ENCODE measurements around the gene LBX1. TPM values are rescaled to one million over a fixed set of nuclear protein-coding genes. Genes with fewer than 3 reads are reported as not detected.

Gene LBX1
- polyA plus RNA-seq, 2 of the 4 experiments (the other 2 are of a cell fraction): not detected

DNA sequence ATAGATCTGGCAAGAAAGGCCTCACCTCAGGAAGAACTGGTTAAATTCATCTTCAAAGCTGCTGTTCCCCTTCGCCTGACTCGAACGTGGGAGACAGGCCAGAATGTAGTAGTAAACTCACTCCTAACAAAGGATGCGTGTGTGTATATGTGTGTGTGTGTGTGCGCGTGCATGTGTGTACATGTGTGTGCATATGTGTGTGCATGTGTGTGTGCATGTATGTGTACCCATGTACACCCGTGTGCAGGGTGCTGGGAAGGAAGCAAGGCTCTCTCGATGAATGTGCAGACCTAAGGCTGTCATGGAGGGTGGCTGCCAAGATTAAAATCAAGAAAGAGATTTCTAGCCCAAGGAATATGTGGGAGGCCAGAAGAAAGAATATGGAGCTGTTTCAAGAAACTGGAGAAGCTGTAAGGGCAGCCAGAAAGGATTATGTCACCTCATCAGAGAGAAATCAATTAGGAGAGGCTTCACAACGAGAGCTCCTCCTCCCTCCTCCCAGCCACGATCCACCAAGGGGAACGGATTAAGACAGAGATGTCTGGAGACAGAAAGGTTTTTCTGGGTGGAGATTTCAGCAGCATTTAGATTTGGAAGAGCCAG lies 34.0 kb upstream of the LBX1 start:
- peaks cover 7% of the 10 kb centered on the region for H3K9me3 ChIP-seq
- 64% methylated on average over 11 of the region's 11 CpGs for WGBS (ENCODE audit: missing lambda C conversion rate)
- no peaks in the 10 kb centered on the region for H3K4me1 ChIP-seq
- POLR2A ChIA-PET: no interaction called here
- CTCF ChIA-PET: interaction anchor here (0.5 to 27.7 kb wide), 7 partner anchors 11 to 621 kb away, joined by 3 to 206 read pairs (median 5); no protein-coding TSS in a partner anchor
- ATAC-seq (no peak), FAIRE-seq (no peak), DNase-seq (ENCODE audit: low read depth in 1 of 2, low spot score in 1 of 2) (no peak)
- TF ChIP-seq ZSCAN20 (CRISPR knock-in tag; IDR thresholded peaks at IDR 0.05): no peak
- TF ChIP-seq, protein P1, sequence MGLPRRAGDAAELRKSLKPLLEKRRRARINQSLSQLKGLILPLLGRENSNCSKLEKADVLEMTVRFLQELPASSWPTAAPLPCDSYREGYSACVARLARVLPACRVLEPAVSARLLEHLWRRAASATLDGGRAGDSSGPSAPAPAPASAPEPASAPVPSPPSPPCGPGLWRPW (IDR thresholded peaks at IDR 0.05): no peak
- no peak for TF ChIP-seq JUNB (IDR thresholded peaks at IDR 0.05)
- TF ChIP-seq MAFK (IDR thresholded peaks at IDR 0.05; ENCODE audit: partially characterized antibody): no peak
- TF ChIP-seq HOXB5 (CRISPR knock-in tag; IDR thresholded peaks at IDR 0.05): no peak
- TF ChIP-seq GATA3 (IDR thresholded peaks at IDR 0.05; ENCODE audit: borderline replicate concordance): no peak
- TF ChIP-seq POLR2AphosphoS2 (conservative IDR thresholded peaks at IDR 0.05; ENCODE audit: low read length): no peak
- no peak for TF ChIP-seq HDAC2 (IDR thresholded peaks at IDR 0.05)
- no peak for TF ChIP-seq CBX8 (IDR thresholded peaks at IDR 0.05)
- TF ChIP-seq BHLHE40 (IDR thresholded peaks at IDR 0.05; ENCODE audit: low read depth, low read length): no peak
- no peak for TF ChIP-seq FOSL2 (IDR thresholded peaks at IDR 0.05)
- no peak for TF ChIP-seq FOSL2 (CRISPR knock-in tag; IDR thresholded peaks at IDR 0.05)
- no peak for TF ChIP-seq HEYL (CRISPR knock-in tag; IDR thresholded peaks at IDR 0.05)
- TF ChIP-seq, protein P2, sequence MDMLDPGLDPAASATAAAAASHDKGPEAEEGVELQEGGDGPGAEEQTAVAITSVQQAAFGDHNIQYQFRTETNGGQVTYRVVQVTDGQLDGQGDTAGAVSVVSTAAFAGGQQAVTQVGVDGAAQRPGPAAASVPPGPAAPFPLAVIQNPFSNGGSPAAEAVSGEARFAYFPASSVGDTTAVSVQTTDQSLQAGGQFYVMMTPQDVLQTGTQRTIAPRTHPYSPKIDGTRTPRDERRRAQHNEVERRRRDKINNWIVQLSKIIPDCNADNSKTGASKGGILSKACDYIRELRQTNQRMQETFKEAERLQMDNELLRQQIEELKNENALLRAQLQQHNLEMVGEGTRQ (IDR thresholded peaks at IDR 0.05): no peak
- TF ChIP-seq KDM5A (IDR thresholded peaks at IDR 0.05): no peak
- TF ChIP-seq, protein P3, sequence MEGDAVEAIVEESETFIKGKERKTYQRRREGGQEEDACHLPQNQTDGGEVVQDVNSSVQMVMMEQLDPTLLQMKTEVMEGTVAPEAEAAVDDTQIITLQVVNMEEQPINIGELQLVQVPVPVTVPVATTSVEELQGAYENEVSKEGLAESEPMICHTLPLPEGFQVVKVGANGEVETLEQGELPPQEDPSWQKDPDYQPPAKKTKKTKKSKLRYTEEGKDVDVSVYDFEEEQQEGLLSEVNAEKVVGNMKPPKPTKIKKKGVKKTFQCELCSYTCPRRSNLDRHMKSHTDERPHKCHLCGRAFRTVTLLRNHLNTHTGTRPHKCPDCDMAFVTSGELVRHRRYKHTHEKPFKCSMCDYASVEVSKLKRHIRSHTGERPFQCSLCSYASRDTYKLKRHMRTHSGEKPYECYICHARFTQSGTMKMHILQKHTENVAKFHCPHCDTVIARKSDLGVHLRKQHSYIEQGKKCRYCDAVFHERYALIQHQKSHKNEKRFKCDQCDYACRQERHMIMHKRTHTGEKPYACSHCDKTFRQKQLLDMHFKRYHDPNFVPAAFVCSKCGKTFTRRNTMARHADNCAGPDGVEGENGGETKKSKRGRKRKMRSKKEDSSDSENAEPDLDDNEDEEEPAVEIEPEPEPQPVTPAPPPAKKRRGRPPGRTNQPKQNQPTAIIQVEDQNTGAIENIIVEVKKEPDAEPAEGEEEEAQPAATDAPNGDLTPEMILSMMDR (IDR thresholded peaks at IDR 0.05): no peak
- no peak for TF ChIP-seq CEBPB (IDR thresholded peaks at IDR 0.05)
- no peak for TF ChIP-seq KDM1A (IDR thresholded peaks at IDR 0.05; ENCODE audit: low read depth)
- no peak for TF ChIP-seq CBX2 (IDR thresholded peaks at IDR 0.05; ENCODE audit: borderline replicate concordance, low read depth)
- TF ChIP-seq NR3C1 (IDR thresholded peaks at IDR 0.05): no peak
- no peak overlapping the region for H3K4me3 ChIP-seq
- no peak overlapping the region for H3K27ac ChIP-seq
- H3K4me2 ChIP-seq: no peak overlapping the region

DNA sequence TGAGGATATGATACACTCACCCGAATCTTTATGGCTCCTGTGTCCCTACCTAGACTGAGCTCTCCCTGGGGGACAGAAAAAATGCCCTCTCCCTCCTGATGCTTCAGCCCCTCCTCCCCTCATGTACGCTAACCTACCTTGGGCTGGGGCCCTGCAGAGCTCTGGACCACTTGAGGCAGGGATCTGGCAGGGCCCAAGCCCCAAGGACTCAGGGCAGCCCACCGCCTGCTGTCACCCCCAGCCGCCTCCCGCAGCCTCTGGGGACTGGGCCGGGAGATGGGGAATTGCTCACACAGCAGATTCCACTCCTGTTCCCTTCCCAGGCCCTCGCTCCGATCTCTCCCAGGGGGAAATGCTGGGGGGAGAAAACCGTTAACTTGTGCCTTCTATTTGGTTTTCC lies 32.9 kb upstream of the LBX1 start:
- Histone ChIP-seq H3K4me3 (no peak overlapping the region), H3K4me1 (no peaks in the 10 kb centered on the region), H3K27ac (no peak overlapping the region), H3K4me2 (no peak overlapping the region), H3K9me3 (peaks cover 16% of the 10 kb centered on the region)
- POLR2A ChIA-PET: no interaction called here
- CTCF ChIA-PET: interaction anchor here (0.6 to 27.7 kb wide), 4 partner anchors 12 to 181 kb away, joined by 3 to 206 read pairs (median 35); no protein-coding TSS in a partner anchor
- FAIRE-seq: no peak
- peak in 1 of 2 experiments; percentile 23; a peak in 2 of 6 replicates for ATAC-seq
- WGBS (ENCODE audit: missing lambda C conversion rate): 45% methylated on average over 4 of the region's 9 CpGs
- peak; percentile 16 for TF ChIP-seq MAFK (IDR thresholded peaks at IDR 0.05; ENCODE audit: partially characterized antibody)
- no peak for TF ChIP-seq ZSCAN20 (CRISPR knock-in tag; IDR thresholded peaks at IDR 0.05)
- DNase-seq (ENCODE audit: low read depth in 1 of 2, low spot score in 1 of 2): no peak

DNA sequence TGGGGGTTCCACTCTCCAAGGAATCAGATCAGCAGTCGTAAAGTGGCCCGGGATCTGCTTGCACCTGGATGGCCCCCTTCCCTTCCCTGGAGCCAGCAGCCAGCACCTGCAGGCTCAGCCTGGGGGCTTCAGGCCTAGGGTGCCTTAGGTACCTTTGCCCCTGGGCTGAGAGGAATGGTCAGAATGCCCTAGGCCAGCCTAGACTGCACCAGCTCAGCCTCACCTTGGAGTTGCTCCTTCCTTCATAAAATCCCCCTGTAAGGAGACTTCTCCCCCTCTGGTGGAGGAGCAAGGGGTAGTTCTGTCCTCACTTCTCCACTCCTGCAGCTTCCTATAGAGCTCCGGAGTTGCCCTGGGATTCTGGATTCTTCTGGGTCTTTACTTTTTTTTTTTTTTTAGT lies 32.4 kb upstream of the LBX1 start:
- 60% methylated on average over 3 of the region's 3 CpGs for WGBS (ENCODE audit: missing lambda C conversion rate)
- ChIA-PET POLR2A (no interaction called here), CTCF (interaction anchor here (0.6 to 27.7 kb wide), 3 partner anchors 13 to 51 kb away, joined by 4 to 206 read pairs (median 66); no protein-coding TSS in a partner anchor)
- no peak overlapping the region for H3K27ac ChIP-seq
- DNase-seq (ENCODE audit: low read depth in 1 of 2, low spot score in 1 of 2) (no peak), FAIRE-seq (no peak), ATAC-seq (peak; percentile 33 to 46; a peak in 3 of 6 replicates)
- H3K4me3 ChIP-seq: no peak overlapping the region
- H3K4me1 ChIP-seq: no peaks in the 10 kb centered on the region
- H3K4me2 ChIP-seq: no peak overlapping the region
- no peak for TF ChIP-seq ZFP36 (IDR thresholded peaks at IDR 0.05; ENCODE audit: borderline replicate concordance, partially characterized antibody)
- no peak for TF ChIP-seq MAFK (IDR thresholded peaks at IDR 0.05; ENCODE audit: partially characterized antibody)
- no peak for TF ChIP-seq MYC (IDR thresholded peaks at IDR 0.05; ENCODE audit: borderline replicate concordance, low read length)
- no peak for TF ChIP-seq RNF2 (IDR thresholded peaks at IDR 0.05; ENCODE audit: borderline replicate concordance, low read depth)
- TF ChIP-seq NR3C1 (IDR thresholded peaks at IDR 0.05): no peak
- no peak for TF ChIP-seq HOXA7 (CRISPR knock-in tag; IDR thresholded peaks at IDR 0.05)
- TF ChIP-seq CBX2 (IDR thresholded peaks at IDR 0.05; ENCODE audit: borderline replicate concordance, low read depth): no peak
- peaks cover 16% of the 10 kb centered on the region for H3K9me3 ChIP-seq

Data from A549 (cell line).